IPS DF 6.9 (cell line): Measurements from ENCODE around the gene DAZAP1.
"Not testable (repeated sequence)": the region's sequence is repeated elsewhere in the genome, so short reads cannot be mapped to it uniquely, and the experiment has no call there.

ENCODE experiments used
- DNase-seq: peaks from one replicate; pipeline ENCODE4 v3.0.0-alpha.2; 2013; ENCODE audit warnings: low read depth, low spot score
- H3K27ac ChIP-seq: one replicate; pipeline ENCODE4 v1.5.1; 2013; ENCODE audit warnings: low read length, control low read depth
- H3K27me3 ChIP-seq: 2 replicates; pipeline ENCODE4 v1.6.1; 2013; ENCODE audit warnings: mild to moderate bottlenecking, low read length; ENCODE audit not compliant: control insufficient read depth, insufficient read depth
- H3K36me3 ChIP-seq: 2 replicates; pipeline ENCODE4 v1.6.1; 2013; ENCODE audit warnings: low read length; ENCODE audit not compliant: control insufficient read depth, insufficient read depth
- H3K4me1 ChIP-seq: 2 replicates; pipeline ENCODE4 v1.6.1; 2013; ENCODE audit warnings: low read length; ENCODE audit not compliant: control insufficient read depth, insufficient read depth
- H3K4me3 ChIP-seq: 2 replicates; pipeline ENCODE4 v1.5.1; 2013; ENCODE audit warnings: mild to moderate bottlenecking, low read length
- H3K9me3 ChIP-seq: 2 replicates; pipeline ENCODE4 v1.6.1; 2013; ENCODE audit warnings: low read length, inconsistent platforms; ENCODE audit not compliant: control insufficient read depth, insufficient read depth
- WGBS: extraction: QIAGEN DNeasy Blood & Tissue Kit; methylation state at CpG from one replicate; pipeline ENCODE4 v1.1.7; 2013; ENCODE audit warnings: mixed read lengths, missing lambda C conversion rate; ENCODE audit not compliant: insufficient read length, insufficient coverage; 5-methylcytosine and 5-hydroxymethylcytosine counted together

Gene DAZAP1

DNA sequence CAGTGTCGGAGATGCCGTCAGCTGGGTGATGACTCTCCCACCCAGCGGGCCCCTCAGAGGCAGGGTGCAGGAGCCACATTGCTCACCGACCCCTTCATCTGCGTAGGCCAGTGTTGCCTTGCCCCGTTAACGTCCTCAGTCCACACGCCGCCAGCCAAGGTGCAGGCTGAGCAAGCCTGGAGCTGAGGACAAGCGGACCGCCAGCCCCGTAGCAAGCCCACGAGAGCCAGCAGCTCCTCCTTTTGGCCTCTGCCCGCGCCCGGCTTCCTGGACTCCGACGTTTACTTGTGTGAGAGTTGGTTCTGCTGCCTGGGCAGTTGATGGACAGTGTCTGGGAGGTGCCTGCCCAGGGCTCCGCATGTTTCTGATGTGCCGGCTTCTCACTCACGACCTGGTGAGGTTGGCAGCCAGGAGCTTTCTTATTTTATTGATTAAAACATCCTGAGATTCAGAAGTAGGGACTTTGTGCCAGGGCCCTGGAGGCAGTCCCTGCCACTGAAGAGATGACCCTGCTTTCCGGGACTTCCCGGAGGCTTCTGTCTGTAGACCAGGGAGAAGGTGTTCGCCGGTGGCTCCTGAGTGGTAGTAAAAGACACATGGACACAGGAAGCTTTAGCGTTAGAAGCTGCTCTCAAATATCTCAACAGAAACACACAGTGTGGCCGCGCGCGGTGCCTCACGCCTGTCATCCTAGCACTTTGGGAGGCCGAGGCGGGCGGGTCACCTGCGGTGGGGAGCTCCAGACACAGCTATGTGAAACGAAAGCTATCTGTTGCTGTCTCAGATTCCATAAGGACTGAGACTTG is 5.8 kb downstream of the DAZAP1 start:
- Histone ChIP-seq H3K9me3 (no peaks in the 10 kb centered on the region), H3K27ac (no peak overlapping the region), H3K27me3 (no peaks in the 10 kb centered on the region), H3K4me1 (peaks cover 23% of the 10 kb centered on the region), H3K36me3 (peaks cover 13% of the 10 kb centered on the region), H3K4me3 (no peak overlapping the region)
- DNase-seq: no peak
- WGBS: no CpG with 5 or more reads among the region's 36 CpGs

- no peak for DNase-seq
- Histone ChIP-seq H3K4me3 (no peak overlapping the region), H3K9me3 (no peaks in the 10 kb centered on the region), H3K27me3 (no peaks in the 10 kb centered on the region), H3K36me3 (peaks cover 32% of the 10 kb centered on the region), H3K27ac (no peak overlapping the region), H3K4me1 (peaks cover 12% of the 10 kb centered on the region)
- WGBS: no CpG with 5 or more reads among the region's 28 CpGs
Observed at GRCh38 chr19:1416014-1416841, 8.8 kb downstream of the DAZAP1 start.

- peaks cover 42% of the 10 kb centered on the region for H3K36me3 ChIP-seq
- no peaks in the 10 kb centered on the region for H3K9me3 ChIP-seq
- peaks cover 12% of the 10 kb centered on the region for H3K4me1 ChIP-seq
- no peaks in the 10 kb centered on the region for H3K27me3 ChIP-seq
- H3K27ac ChIP-seq: no peak overlapping the region
- no peak for DNase-seq
- no peak overlapping the region for H3K4me3 ChIP-seq
- WGBS: no CpG with 5 or more reads among the region's 21 CpGs
Observed at GRCh38 chr19:1417145-1417544, 9.8 kb downstream of the DAZAP1 start.

GRCh38 chr19:1417681-1418495 is 10.5 kb downstream of the DAZAP1 start:
- peaks cover 44% of the 10 kb centered on the region for H3K36me3 ChIP-seq

GRCh38 chr19:1418496-1418775 is 11.1 kb downstream of the DAZAP1 start:
- H3K27ac ChIP-seq: no peak overlapping the region
- H3K4me1 ChIP-seq: peaks cover 12% of the 10 kb centered on the region
- H3K4me3 ChIP-seq: no peak overlapping the region
- H3K36me3 ChIP-seq: peaks cover 48% of the 10 kb centered on the region
- no peaks in the 10 kb centered on the region for H3K27me3 ChIP-seq
- no peak for DNase-seq
- H3K9me3 ChIP-seq: no peaks in the 10 kb centered on the region
- no CpG with 5 or more reads among the region's 13 CpGs for WGBS

More at GRCh38 chr19:1417681-1418495, 10.5 kb downstream of the DAZAP1 start:
- Histone ChIP-seq H3K27me3 (no peaks in the 10 kb centered on the region), H3K4me1 (peaks cover 12% of the 10 kb centered on the region), H3K27ac (no peak overlapping the region), H3K9me3 (no peaks in the 10 kb centered on the region), H3K4me3 (no peak overlapping the region)
- no CpG with 5 or more reads among the region's 30 CpGs for WGBS
- DNase-seq: no peak

DNA sequence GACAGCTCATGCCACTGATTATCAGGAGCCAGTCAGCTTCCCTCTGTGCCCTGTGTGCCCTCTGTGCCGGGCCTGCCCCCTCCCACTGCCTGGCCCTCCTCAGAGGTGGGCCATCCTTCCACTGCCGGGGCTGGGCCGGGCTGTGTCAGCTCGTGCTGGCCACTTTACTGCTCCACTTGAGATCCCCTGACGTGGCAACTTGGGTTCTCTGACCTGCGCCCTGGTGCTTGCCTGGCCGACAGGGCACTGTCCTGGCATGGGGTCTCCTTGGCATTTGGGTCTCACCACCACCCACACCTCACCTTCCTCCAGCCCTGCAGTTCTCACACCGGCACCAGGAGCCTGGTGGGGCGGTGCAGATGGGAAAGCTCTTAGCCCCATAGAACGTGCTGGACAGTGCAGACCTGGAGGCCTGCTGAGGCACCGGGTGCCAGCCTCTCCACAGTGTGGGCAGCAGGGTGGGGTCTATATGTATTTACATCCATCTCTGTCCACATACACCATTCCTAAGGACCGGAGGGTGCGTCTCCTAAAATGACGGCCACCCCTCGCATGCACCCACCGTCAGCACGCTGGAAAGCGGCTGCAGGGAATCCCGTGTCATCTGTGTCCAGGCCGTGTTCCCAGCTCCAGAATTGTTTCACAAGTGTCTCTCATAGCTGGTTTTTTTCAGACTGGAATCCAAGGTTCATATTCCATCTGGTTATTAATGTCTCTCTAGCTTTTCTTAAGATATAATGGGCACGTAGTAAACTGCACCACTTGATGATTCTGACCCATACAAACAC is 11.8 kb downstream of the DAZAP1 start:
- Histone ChIP-seq H3K4me3 (no peak overlapping the region), H3K36me3 (peaks cover 54% of the 10 kb centered on the region), H3K27me3 (no peaks in the 10 kb centered on the region), H3K27ac (no peak overlapping the region), H3K4me1 (peaks cover 12% of the 10 kb centered on the region), H3K9me3 (no peaks in the 10 kb centered on the region)
- WGBS: no CpG with 5 or more reads among the region's 21 CpGs
- DNase-seq: no peak

- Histone ChIP-seq H3K4me1 (peaks cover 12% of the 10 kb centered on the region), H3K36me3 (peaks cover 57% of the 10 kb centered on the region)
- no CpG with 5 or more reads among the region's 43 CpGs for WGBS
Observed at GRCh38 chr19:1420085-1420484, 12.7 kb downstream of the DAZAP1 start.

GRCh38 chr19:1420590-1420989 is 13.2 kb downstream of the DAZAP1 start:
- Histone ChIP-seq H3K27me3 (no peaks in the 10 kb centered on the region), H3K4me1 (peaks cover 11% of the 10 kb centered on the region), H3K9me3 (no peaks in the 10 kb centered on the region), H3K27ac (no peak overlapping the region), H3K4me3 (no peak overlapping the region), H3K36me3 (peaks cover 58% of the 10 kb centered on the region)
- whole genome bisulfite sequencing: no CpG with 5 or more reads among the region's 15 CpGs
- no peak for DNase-seq

More at GRCh38 chr19:1420085-1420484, 12.7 kb downstream of the DAZAP1 start:
- not testable (repeated sequence) for H3K27ac ChIP-seq, DNase-seq, H3K4me3 ChIP-seq, H3K9me3 ChIP-seq, H3K27me3 ChIP-seq

- DNase-seq: no peak
- H3K27ac ChIP-seq: no peak overlapping the region
- WGBS: no CpG with 5 or more reads among the region's 37 CpGs
- no peaks in the 10 kb centered on the region for H3K9me3 ChIP-seq
- no peak overlapping the region for H3K4me3 ChIP-seq
- peaks cover 64% of the 10 kb centered on the region for H3K36me3 ChIP-seq
- no peaks in the 10 kb centered on the region for H3K27me3 ChIP-seq
- H3K4me1 ChIP-seq: peaks cover 4% of the 10 kb centered on the region
Observed at GRCh38 chr19:1421218-1421957, 14.0 kb downstream of the DAZAP1 start.
